ENCODE measurements around the gene TRIOBP. TPM values are rescaled to one million over a fixed set of nuclear protein-coding genes. Genes with fewer than 3 reads are reported as not detected.
A peak's percentile ranks its signal among the peaks of the same experiment; 100 is the strongest.

Gene TRIOBP
- total and polyA plus RNA-seq, 2 of the 4 experiments (the other 2 are of a cell fraction), result 46.4 to 69.8 TPM

GRCh38 chr22:37660709-37661045, 36.2 kb upstream of the TRIOBP start:
- H2BK5ac ChIP-seq (ENCODE audit: low read depth, low read length, poor library complexity, severe bottlenecking), result peak overlapping the region; percentile 25
- H2BK20ac ChIP-seq (ENCODE audit: low read depth, low read length), result no peak overlapping the region
- ChIA-PET POLR2A (ENCODE audit: unreplicated experiment) (interaction anchor here (0.5 kb wide), 1 partner anchor 18 kb away, joined by 4 read pairs; no protein-coding TSS in a partner anchor), CTCF (interaction anchor here (1.4 to 2.5 kb wide), 4 partner anchors 17 to 115 kb away, joined by 4 to 15 read pairs (median 4); no protein-coding TSS in a partner anchor)
- no peak overlapping the region for H3K4me3 ChIP-seq (ENCODE audit: insufficient read depth, low read depth, low read length)
- H3K56ac ChIP-seq (ENCODE audit: extremely low read depth, insufficient read depth, low read length), result no peak overlapping the region
- H2AFZ ChIP-seq (replicated peaks; ENCODE audit: low read length, poor library complexity), result no peak overlapping the region
- no peak overlapping the region for H3K18ac ChIP-seq (ENCODE audit: low read depth, low read length)
- 0 out of 2 replicates have a peak overlapping the region, but pooled peaks have one; percentile 1 for H3K9ac ChIP-seq (ENCODE audit: low read depth, low read length)
- H3K4me2 ChIP-seq (ENCODE audit: low read depth, low read length), result no peak overlapping the region
- no TSS peak for BruUV-seq (replicated peaks)
- peaks cover 30 to 63% of the 10 kb centered on the region in 2 experiments; a peak in 3 of 4 replicates for H3K79me1 ChIP-seq (ENCODE audit: low read depth in 1 of 2, low read length in 2 of 2)
- H3K27ac ChIP-seq (ENCODE audit: insufficient read depth, low read length), result no peak overlapping the region
- H4K91ac ChIP-seq (ENCODE audit: insufficient read depth, low read depth, low read length), result no peak overlapping the region
- no peak for TF ChIP-seq RCOR1 (IDR thresholded peaks at IDR 0.05; ENCODE audit: insufficient replicate concordance, low read length)
- no peak for TF ChIP-seq SMC3 (IDR thresholded peaks at IDR 0.05; ENCODE audit: low read depth, low read length)
- TF ChIP-seq, protein P1, sequence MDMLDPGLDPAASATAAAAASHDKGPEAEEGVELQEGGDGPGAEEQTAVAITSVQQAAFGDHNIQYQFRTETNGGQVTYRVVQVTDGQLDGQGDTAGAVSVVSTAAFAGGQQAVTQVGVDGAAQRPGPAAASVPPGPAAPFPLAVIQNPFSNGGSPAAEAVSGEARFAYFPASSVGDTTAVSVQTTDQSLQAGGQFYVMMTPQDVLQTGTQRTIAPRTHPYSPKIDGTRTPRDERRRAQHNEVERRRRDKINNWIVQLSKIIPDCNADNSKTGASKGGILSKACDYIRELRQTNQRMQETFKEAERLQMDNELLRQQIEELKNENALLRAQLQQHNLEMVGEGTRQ (IDR thresholded peaks at IDR 0.05; ENCODE audit: low read depth, low read length), result no peak
- no peak for TF ChIP-seq RFX5 (IDR thresholded peaks at IDR 0.05; ENCODE audit: low read depth, low read length)
- TF ChIP-seq, protein P2, sequence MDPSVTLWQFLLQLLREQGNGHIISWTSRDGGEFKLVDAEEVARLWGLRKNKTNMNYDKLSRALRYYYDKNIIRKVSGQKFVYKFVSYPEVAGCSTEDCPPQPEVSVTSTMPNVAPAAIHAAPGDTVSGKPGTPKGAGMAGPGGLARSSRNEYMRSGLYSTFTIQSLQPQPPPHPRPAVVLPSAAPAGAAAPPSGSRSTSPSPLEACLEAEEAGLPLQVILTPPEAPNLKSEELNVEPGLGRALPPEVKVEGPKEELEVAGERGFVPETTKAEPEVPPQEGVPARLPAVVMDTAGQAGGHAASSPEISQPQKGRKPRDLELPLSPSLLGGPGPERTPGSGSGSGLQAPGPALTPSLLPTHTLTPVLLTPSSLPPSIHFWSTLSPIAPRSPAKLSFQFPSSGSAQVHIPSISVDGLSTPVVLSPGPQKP (IDR thresholded peaks at IDR 0.05; ENCODE audit: borderline replicate concordance, low read depth, low read length), result no peak
- no peak for TF ChIP-seq RAD21 (IDR thresholded peaks at IDR 0.05; ENCODE audit: low read length)
- no peak for TF ChIP-seq POLR2A (IDR thresholded peaks at IDR 0.05; ENCODE audit: low read depth, low read length)
- TF ChIP-seq FOS (IDR thresholded peaks at IDR 0.05; ENCODE audit: low read depth, low read length), result no peak
- TF ChIP-seq CTCF (conservative IDR thresholded peaks at IDR 0.05; ENCODE audit: low read depth, low read length), result no peak
- TF ChIP-seq CHD1 (IDR thresholded peaks at IDR 0.05; ENCODE audit: low read depth, low read length), result no peak
- TF ChIP-seq MAZ (IDR thresholded peaks at IDR 0.05; ENCODE audit: borderline replicate concordance, low read depth, low read length), result no peak
- TF ChIP-seq BHLHE40 (IDR thresholded peaks at IDR 0.05; ENCODE audit: low read depth, low read length), result no peak
- no peak for TF ChIP-seq NFE2L2 (IDR thresholded peaks at IDR 0.05; ENCODE audit: low read depth, low read length)
- no peak for TF ChIP-seq MXI1 (IDR thresholded peaks at IDR 0.05; ENCODE audit: borderline replicate concordance, low read depth, low read length)
- no peak for TF ChIP-seq CEBPB (IDR thresholded peaks at IDR 0.05; ENCODE audit: low read depth, low read length)
- TF ChIP-seq MAFK (IDR thresholded peaks at IDR 0.05; ENCODE audit: low read depth, low read length), result no peak
- H4K5ac ChIP-seq (ENCODE audit: low read depth, low read length), result no peak overlapping the region
- peaks cover 11% of the 10 kb centered on the region for H3K9me1 ChIP-seq (ENCODE audit: insufficient read depth, low read length)
- peak overlapping the region; percentile 24; the same call in 1 of the 2 replicates for H2AK5ac ChIP-seq (ENCODE audit: low read depth, low read length)
- DNase-seq (no peak), ATAC-seq (ENCODE audit: low read depth) (no peak)
- H3K14ac ChIP-seq (replicated peaks; ENCODE audit: low read depth, low read length), result no peak overlapping the region
- peak overlapping the region; percentile 39; the same call in 1 of the 2 replicates for H3K23ac ChIP-seq (ENCODE audit: low read depth, low read length)
- no peaks in the 10 kb centered on the region for H3K9me3 ChIP-seq (ENCODE audit: control insufficient read depth, insufficient read depth, low read length)
- no peak overlapping the region for H2AK9ac ChIP-seq (replicated peaks; ENCODE audit: low read depth, low read length, poor library complexity)
- intact Hi-C loops (cut with micrococcal nuclease) (loop anchor here (1.0 kb wide), 2 partner anchors 21 to 131 kb away; no protein-coding TSS in a partner anchor), in situ Hi-C loops (cut with MboI; ENCODE audit: low sequenced_read_pairs) (no loop called here), dilution Hi-C loops (cut with HindIII; ENCODE audit: low sequenced_read_pairs, unreplicated experiment) (no loop called here)
- H4K8ac ChIP-seq (ENCODE audit: low read depth in 2 of 2, low read length in 2 of 2), result no peak overlapping the region
- peaks cover 25% of the 10 kb centered on the region for H3K4me1 ChIP-seq (ENCODE audit: control insufficient read depth, insufficient read depth, low read length)
- peak overlapping the region; percentile 23; the same call in 1 of the 2 replicates for H3K4ac ChIP-seq (ENCODE audit: low read depth, low read length)
- WGBS, 2 experiments (ENCODE audit: extremely low coverage in 2 of 2, insufficient read length in 1 of 2), result 83% methylated on average over 1 of the region's 2 CpGs; no CpG with 5 or more reads in 1 of the 2 experiments
- H4K20me1 ChIP-seq (ENCODE audit: insufficient read depth, low read length), result peaks cover 31% of the 10 kb centered on the region
- no peaks in the 10 kb centered on the region for H3K27me3 ChIP-seq (ENCODE audit: control insufficient read depth, insufficient read depth, low read length)
- H2BK120ac ChIP-seq (ENCODE audit: low read depth, low read length), result no peak overlapping the region
- peaks cover 3% of the 10 kb centered on the region; the same call in 1 of the 2 replicates for H3K36me3 ChIP-seq (ENCODE audit: control insufficient read depth, insufficient read depth, low read length)
- H2BK15ac ChIP-seq (ENCODE audit: low read depth, low read length), result no peak overlapping the region

Measured in IMR-90 (cell line).